Sciatic nerve (tissue), 2 donors: ENCODE data around the gene FLAD1. TPM values are rescaled to one million over a fixed set of nuclear protein-coding genes. Genes with fewer than 3 reads are reported as not detected.

ENCODE experiments used
- ATAC-seq: fragments of 200-7000 bp; cut with Tn5 transposase; one replicate; pipeline ENCODE4 v1.9.1; 2020; ENCODE audit warnings: mild to moderate bottlenecking, moderate library complexity
- DNase-seq: peaks from one replicate; pipeline ENCODE4 v3.0.0-alpha.2; 2020; ENCODE audit warnings: low spot score
- intact Hi-C: fragments of 100-400 bp; cut with DNase I; formaldehyde crosslinking; loops from one replicate; pipeline ENCODE4 v1.14.2; 2022
- total RNA-seq: library from RNA; stranded (reverse); fragmentation: NEBNext Ultra II Directional; extraction: Animal tissue kit (Norgen Biotek cat#: 25700); gene quantifications from one replicate; pipeline ENCODE4 v1.2.1, GENCODE V29; 2021
- donor health status: DM: no; HTN: no; CAD: no.
- donor health status: DM: no; HTN: no; CAD: no.

The FLAD1 gene
- total RNA-seq, 1 donor from 2014 or later: 24.3 TPM

DNA sequence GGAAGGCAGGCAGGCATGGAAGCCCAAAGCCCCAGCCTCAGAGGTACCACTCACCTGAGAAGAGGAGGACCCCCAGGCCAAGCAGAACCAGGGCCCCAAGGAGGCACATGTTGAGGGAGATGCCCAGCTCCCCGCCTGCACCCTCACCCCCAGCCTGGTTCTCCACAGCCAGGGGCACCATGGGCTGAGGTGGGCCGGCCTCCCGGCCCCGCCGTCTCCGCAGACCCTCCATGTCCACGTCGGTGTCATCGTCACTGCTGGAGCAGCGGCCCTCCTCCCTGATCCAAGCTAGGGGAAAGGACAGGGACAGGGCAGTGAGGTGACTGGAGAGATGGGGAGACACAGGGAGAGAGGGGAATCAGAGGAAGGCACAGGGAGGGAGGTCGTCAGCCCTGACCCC is 35.1 kb upstream of the FLAD1 start:
- ATAC-seq (no peak), DNase-seq (no peak)
- intact Hi-C loops: no loop called here

DNA sequence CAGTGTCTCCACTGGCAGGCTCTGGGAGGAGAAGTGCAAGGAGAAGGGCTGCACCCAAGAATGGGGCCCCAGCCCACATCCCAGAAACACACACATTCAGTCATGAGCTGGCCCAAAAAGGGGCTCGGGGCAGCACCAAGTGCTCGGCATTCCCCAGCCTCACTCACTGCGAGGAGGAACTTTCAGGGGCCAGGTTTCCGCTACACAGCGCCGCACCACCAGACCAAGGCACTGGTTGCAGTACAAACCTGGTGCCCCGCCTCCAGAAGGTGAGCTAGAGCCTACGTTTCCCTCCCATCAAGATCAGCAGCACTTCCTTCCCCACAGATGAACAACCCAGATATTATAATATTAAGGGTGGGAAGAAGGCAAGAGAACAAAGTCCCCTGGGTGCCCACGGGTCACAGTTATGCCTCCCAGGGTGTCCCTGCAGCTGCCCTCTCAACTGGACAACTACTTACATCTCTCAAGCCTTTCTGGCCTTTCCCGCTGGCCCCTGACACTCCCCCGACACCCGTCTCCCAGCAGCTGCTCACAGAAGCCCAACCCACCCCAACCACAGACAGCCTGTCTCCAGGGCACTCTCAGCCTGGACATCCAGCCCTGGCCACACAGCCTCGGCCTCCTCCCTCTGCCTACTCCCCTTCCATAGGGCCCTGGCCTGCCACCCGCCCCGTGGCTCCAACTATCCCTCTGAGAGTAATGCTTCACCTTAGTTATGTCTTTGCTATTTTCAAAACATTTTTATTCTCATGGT is 31.1 kb upstream of the FLAD1 start:
- ATAC-seq (no peak), DNase-seq (no peak)
- intact Hi-C loops: loop anchor here (10.0 kb wide), 1 partner anchor 103 kb away; the partner anchor contains the start of gene ADAM15

DNA sequence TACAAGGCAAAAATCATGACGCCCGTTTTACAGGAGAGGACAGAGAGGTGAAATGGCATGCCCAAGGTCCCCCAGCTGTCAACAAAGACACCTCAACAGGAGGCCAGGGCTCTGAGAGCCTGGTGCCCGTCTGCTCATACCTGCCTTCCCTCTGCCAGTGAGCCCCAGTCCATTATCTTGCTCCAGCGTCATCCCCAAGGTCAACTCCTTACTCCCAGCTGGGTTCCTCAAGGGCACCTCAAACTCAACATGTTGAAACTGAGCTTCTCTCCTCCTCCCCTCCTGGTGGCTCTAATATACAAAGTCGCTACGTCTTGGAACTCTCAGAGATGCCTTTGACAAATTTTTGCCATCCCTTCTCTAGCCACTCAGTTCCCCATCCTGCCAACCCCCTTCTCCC is 30.5 kb upstream of the FLAD1 start:
- intact Hi-C loops: loop anchor here (10.0 kb wide), 1 partner anchor 102 kb away; the partner anchor contains the start of gene ADAM15
- ATAC-seq (no peak), DNase-seq (no peak)

DNA sequence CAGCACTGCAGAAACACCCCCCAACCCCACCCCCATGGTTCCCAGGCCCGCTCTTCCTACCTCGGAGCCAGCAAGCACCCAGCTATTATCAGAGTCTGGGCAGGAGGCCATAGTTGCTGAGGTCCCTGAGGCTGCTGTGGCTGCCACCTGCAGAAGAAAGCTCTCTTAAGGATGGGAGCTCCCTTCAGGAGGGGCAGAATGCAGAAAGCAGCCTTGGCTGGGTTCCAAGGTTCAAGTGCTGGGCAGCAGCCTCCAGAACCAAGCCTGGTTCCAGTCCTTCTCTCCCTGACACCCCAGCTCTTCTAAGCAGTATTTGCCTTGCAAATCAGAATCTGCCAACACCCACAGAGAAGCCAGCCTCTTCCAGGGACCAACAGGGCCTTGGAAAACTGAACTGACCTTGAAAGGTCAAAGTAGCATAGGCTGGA is 29.5 kb upstream of the FLAD1 start:
- DNase-seq (no peak), ATAC-seq (no peak)
- intact Hi-C loops: loop anchor here (10.0 kb wide), 1 partner anchor 101 kb away; the partner anchor contains the start of gene ADAM15

DNA sequence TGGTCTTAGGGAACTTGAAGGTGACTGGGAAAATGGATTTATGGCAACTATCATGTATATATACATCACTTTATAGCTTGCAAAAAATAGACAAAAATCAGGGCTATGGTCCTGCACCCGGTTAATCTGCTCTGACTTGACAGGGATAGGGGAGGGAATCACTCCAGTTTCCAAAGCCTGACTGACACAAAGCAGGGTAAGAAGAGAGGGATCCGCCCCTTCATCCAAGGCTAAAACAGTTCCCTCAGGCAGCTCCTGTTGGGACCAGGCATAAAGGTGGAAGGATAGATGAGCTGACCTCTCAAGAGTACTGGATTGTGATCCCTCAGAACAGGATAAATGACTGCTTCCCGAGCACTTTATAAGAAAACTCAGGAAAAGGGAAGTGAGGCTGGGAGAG is 28.6 kb upstream of the FLAD1 start:
- intact Hi-C loops: loop anchor here (10.0 kb wide), 1 partner anchor 100 kb away; the partner anchor contains the start of gene ADAM15
- ATAC-seq (no peak), DNase-seq (no peak)

DNA sequence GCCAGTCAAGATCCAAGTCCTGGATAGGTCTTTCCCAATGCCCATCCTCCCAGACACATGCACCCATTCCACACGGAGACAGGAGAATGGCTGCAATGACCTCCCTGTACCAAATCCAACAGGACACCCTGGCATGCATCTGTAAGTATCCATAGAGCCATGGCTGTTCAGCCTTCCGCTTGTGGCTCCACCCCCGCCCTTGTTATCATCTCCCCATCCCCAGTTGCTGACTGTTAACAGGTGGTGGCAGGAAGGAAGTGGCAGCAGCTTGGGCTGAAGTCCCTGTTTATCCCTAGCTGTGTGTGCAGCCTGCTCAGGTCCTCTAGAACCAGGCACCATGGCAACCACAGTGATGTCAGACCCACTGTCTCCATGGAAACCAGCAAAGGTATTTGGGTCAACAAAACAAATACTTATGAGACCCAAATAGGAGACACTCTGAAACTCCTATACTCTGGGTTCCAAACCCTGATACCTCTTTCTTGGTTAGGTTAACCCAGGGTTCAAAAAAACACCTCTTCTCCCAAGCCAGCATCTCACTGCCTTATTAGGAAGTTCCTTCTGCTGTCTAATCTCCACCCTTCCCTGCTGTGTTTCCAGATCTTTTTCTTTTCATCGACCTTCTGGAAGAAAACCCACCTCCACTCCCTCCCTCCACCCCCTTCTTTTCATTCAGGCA is 28.0 kb upstream of the FLAD1 start:
- ATAC-seq (peak; percentile 11), DNase-seq (no peak)
- intact Hi-C loops: loop anchor here (10.0 kb wide), 1 partner anchor 100 kb away; the partner anchor contains the start of gene ADAM15

DNA sequence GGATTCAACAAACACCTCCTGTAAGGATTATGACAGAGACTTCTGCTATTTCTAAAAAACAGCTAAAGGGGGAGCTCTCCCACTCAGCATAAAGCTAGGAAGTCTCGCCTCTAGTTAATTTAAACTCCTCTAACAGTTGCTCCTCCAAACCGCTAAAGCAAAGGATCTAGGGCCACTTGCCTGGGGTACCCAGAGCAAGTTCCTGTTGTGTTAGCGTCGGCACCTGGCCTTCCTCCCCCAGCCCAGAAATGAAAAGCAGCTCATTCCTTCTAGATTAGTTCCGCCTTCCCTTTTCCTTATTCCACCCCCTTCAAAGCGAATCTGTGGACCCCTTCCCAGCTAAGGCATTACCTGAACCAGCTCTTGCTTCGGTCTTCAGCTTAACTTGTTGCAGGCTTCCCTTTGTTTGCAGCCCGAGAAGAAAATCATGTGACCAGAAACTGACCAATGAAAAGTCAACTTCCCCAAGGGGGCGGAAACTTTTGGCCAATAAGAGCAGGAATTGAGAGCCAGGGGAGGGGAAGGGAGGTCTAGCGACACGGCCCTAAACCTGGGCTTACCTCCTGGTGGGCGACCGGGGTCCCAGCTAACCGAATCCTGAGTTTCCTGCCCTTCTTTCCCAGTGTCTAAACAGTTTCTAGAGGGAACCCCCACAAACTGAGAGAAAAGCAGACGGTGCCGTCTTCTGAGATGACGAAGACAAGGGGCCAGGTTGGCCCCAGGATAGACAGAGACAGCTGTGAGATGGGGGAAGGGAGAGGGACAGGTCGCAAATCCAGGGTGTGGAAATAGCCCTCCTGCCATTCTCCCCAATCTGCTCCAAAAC is 27.2 kb upstream of the FLAD1 start, which contains the start of gene PBXIP1:
Gene PBXIP1, minus strand, starts transcription at position 382 of the 826 bp plus-strand sequence. CDS start 2,378 bp downstream, outside the sequence.
- ATAC-seq (peak; percentile 88), DNase-seq (peak; percentile 84)
- intact Hi-C loops: loop anchor here (10.0 kb wide), 1 partner anchor 99 kb away; the partner anchor contains the start of gene ADAM15

DNA sequence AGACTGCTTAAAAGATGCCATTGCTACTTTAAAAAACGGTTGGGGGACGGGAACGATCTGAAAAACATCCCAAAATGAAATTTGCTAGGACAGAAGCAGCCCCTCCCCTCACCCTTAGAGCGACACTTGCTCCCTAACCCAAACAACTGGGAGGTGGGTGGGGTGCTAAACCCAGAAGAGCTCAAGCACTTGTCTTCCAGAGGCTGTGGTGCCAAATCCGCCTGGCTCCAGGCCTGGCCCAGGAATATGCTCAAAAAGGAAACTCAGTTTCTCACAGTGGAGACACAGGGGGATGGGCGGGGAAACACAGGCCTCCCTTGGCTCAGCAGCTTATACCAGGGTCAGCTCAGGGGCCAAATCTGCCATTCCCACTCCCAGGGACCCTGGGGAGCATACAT is 26.6 kb upstream of the FLAD1 start:
- DNase-seq: no peak
- intact Hi-C loops: loop anchor here (10.0 kb wide), 1 partner anchor 98 kb away; the partner anchor contains the start of gene ADAM15
- ATAC-seq: peak; percentile 53

DNA sequence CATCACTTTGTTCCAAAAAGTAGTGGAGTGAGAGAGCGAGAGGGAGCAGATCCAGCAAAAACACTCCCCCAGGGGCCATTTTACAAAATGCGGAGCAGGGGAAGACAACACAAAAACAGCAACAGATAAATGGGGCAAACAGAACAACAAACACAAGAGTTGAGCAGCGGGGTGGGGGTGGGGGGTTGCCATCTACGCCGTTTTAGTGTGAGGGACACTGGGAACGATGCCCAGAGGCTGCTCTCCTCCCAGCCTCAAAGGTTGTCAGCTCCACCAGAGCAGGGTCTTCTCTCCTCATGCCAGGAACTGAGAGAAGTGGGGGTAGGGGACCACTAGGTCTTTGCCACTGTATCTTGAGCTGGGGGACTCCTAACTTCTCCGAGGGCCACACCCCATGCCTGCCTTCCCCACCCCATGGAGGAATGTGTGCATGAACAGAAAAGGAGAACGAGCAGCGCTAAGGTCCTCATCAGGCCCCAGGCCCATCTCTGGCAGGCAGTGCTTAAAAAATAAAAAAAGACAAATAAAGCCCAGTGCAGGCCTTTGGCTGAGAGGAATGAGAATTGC is 26.0 kb upstream of the FLAD1 start:
- intact Hi-C loops: loop anchor here (10.0 kb wide), 1 partner anchor 98 kb away; the partner anchor contains the start of gene ADAM15
- ATAC-seq (no peak), DNase-seq (no peak)

DNA sequence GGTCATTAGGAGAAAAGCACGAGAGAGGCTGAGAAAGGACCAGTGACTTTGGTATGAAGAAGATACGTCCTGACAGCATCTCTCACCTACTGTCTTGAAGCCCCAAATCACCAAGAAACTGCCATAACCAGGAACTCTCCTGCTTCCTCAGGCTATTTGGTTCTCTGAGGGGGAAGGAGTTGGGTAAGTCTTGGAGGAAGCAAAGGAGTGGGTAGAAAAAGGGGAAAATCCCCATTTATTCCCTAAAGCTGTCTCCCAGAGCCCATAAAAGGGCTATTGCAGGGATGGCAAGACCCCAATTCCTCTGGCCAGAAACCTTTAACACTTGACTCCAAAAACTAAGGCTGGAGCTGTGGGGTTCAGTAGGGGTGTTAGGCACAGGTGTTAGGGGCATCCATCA is 25.1 kb upstream of the FLAD1 start:
- ATAC-seq: no peak

DNA sequence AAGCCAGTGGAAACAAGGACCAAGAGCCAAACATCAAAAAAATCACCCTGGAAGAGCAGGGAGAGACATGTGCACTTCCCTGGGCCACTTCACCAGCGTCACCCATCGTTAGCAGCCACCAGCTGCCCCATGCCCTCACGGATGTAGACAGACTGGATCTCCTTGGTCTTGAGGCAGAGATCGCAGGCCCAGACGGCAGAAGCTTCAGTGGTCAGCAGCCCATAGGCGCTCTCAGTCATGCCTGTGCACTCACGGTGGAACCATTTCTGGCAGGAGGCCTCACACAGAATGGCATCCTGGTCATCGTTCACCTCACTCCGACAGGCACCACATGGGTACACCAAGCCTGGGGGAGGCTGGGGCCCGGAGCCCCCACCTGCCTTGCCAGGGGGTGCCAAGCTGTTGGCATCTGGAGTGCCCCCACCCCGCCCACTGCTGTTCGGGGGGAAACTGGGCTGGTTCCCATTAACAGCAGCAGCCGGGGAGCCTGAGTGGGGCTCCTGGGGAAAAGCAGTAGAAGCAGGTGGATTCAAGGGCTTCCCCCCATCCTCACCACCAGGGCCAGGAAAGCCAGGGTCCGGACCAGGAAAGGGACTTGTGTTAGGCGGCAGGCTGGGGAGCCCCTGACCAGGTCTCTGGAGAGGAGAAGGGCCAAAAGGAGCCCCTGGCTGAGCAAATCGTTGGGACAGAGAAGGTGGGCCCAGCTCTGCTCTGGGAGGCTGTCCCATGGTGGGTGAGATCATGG is 24.3 kb upstream of the FLAD1 start:
- ATAC-seq: no peak
- no peak for DNase-seq

More for the DNA sequence above, 25.1 kb upstream of the FLAD1 start:
- intact Hi-C loops: loop anchor here (10.0 kb wide), 1 partner anchor 97 kb away; the partner anchor contains the start of gene ADAM15
- no peak for DNase-seq

DNA sequence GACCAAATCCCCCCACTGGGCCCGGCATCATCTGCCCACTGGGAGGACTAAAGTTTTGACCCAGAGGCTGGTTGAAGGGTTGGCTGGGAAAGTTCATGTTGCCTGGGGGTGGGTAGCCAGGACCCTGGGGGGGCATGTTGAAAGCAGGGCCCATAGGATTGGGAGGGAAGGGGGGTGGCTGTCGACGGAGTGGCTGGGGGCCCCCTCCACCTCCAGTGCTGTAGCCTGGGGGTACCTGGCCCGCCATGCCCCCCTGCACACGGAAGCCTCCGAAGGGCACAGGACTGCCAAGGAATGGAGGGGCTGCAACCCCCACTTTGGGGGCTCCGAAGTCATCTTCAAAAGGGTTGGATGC is 23.7 kb upstream of the FLAD1 start:
- DNase-seq: no peak
- ATAC-seq: no peak
- intact Hi-C loops: loop anchor here (10.0 kb wide), 1 partner anchor 95 kb away; the partner anchor contains the start of gene ADAM15

More for the DNA sequence above, 24.3 kb upstream of the FLAD1 start:
- intact Hi-C loops: loop anchor here (10.0 kb wide), 1 partner anchor 96 kb away; the partner anchor contains the start of gene ADAM15

DNA sequence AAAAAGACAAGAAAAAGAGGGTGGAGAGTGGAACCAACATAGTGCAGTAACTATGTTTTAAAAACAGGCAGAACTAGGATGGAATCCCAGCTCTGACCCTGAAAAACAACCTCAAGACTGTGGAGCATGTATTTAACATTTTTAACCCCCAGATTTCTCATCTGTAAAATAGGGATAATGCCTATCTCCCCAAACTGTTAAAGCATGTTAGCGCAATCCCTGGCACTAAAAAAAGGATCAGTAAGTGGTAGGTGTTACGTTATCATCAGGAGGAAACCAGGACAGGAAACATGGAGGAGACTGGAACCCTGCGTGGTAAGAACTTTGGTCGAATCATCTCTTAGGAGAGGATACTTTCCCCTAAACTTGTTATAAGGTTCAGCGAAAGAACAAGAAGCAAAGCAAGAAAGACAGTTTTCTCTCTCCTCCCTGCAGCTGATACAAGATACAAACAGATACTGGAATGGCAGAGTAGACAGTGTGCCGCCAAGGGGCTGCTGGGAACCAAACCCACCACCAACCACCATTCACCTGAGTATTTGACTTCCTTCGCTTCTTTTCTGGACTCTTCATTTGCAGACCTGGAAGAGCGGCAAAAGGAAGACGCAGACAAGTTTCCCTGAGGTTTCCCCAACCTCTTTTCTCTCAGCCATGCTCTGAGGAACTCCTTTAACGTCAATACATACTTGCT is 22.6 kb upstream of the FLAD1 start:
- intact Hi-C loops: no loop called here
- ATAC-seq (no peak), DNase-seq (no peak)

DNA sequence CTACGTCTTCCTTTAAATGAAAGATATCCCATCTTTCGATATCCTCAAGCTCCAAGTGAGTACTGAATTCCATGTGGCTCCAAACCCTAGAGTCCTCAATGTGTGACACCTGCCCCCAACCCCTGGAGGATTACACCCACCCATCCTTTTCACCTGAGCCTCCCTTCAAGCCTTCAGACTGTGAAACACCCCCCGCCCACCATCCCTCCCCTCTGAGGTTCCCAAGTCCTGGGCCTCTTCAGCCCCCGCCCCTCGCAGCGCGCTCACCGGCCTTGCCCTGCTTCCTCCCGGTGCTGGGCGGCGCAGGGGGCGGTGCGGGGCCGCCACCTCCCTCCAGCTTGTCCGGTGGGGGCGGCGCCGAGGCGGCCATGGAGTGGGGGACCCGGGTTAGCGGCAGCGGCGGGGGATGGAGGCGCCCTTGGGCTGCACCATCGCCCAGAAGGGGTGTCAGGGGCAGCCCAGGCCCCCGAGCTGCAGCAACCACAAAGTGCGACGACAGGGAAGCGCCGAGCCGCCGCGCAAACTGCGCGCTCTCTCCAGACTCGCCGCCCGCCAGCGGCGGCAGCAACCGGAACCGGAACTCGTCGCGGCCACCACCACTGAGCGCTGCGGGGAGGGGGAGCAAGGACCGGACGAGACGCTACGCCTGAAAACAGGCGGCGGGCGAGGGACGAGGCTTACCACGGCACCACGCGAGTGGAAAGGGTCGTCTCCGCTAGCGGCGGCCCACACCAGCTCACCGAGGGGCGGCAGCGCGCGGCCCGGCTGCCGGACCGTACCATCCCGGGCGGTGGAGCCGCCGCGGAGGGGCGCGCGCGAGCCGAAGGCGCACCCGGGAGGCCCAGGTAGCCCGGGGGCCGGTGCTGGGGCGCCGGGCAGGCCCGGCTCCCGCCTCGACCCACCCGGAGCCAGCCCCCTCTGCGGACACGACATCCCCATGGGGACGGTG is 21.7 kb upstream of the FLAD1 start, which contains the start of gene PYGO2:
Gene PYGO2, minus strand, starts transcription at position 576 of the 949 bp plus-strand sequence. Its CDS starts 206 bp downstream, at position 370.
- ATAC-seq (peak; percentile 84), DNase-seq (peak; percentile 90)
- intact Hi-C loops: loop anchor here (2.0 kb wide), 1 partner anchor 33 kb away; no protein-coding TSS in a partner anchor

DNA sequence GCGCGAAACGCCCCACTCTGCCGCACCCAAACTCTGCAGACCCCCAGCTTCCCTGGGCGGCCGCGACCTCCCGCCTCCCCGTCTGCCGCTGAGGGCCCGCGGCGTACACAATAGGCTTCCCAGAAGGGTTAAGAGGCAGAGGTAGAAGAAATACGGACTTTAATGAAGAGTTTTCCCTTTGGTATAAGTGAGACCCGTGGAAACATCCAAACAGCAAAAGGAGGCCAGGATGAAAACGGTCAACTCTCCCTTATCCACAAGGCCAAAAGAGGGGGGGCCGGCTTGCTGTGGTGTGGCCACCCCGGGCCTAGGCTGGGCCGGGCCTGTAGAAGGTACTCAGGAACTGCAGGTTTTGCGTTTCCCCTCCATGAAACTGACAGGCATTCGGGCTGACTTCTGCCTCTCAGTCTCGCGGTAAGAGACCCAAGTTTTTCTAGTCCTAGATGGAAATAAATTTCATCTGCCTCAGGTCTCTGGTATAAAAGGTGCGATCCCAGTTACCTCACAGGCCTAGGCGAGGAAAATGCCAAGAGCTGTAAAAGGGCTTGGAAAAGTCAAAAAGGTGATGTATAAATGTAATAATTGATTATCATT is 20.9 kb upstream of the FLAD1 start:
- ATAC-seq (no peak), DNase-seq (peak; percentile 60)
- intact Hi-C loops: loop anchor here (2.0 kb wide), 1 partner anchor 33 kb away; no protein-coding TSS in a partner anchor
